T-helper 17 cell (primary cell): ENCODE results near the gene SERPINB12. TPM values are rescaled to one million over a fixed set of nuclear protein-coding genes. Genes with fewer than 3 reads are reported as not detected.

Source experiments
- ATAC-seq: fragments of 150-1000 bp; cut with Tn5 transposase; 2 replicates; pipeline ENCODE4 v1.10.0; 2021; ENCODE audit warnings: mild to moderate bottlenecking, moderate library complexity
- DNase-seq, 3 donors: peaks; one replicate each; pipeline versions ENCODE4 v3.0.0 to v3.0.0-alpha.2; 2020 to 2021
- H3K9me3 ChIP-seq: one replicate; pipeline ENCODE4 v1.7.0; 2013; ENCODE audit warnings: low read length, mild to moderate bottlenecking; ENCODE audit not compliant: control insufficient read depth, poor library complexity, severe bottlenecking
- H3K27ac Mint-ChIP-seq: one replicate; pipeline ENCODE4 v1.8.0; 2022; ENCODE audit warnings: mild to moderate bottlenecking, moderate library complexity, mixed read lengths
- H3K27me3 Mint-ChIP-seq: one replicate; pipeline ENCODE4 v1.8.0; 2022; ENCODE audit warnings: mixed read lengths
- H3K36me3 Mint-ChIP-seq: one replicate; pipeline ENCODE4 v1.8.0; 2022; ENCODE audit warnings: low read depth, mixed read lengths
- H3K4me1 Mint-ChIP-seq: one replicate; pipeline ENCODE4 v1.8.0; 2022; ENCODE audit warnings: mild to moderate bottlenecking, mixed read lengths
- H3K4me3 Mint-ChIP-seq: one replicate; pipeline ENCODE4 v1.8.0; 2022; ENCODE audit warnings: mild to moderate bottlenecking, moderate library complexity, mixed read lengths
- total RNA-seq, 4 donors: library from RNA in 2 of 4; stranded (reverse) in 2 of 4; gene quantifications; one replicate each; pipeline ENCODE4 v1.2.3 and lab custom pipeline; 2022 to 2026

Gene SERPINB12
- total RNA-seq, 2 donors from 2014 or later = not detected

DNA sequence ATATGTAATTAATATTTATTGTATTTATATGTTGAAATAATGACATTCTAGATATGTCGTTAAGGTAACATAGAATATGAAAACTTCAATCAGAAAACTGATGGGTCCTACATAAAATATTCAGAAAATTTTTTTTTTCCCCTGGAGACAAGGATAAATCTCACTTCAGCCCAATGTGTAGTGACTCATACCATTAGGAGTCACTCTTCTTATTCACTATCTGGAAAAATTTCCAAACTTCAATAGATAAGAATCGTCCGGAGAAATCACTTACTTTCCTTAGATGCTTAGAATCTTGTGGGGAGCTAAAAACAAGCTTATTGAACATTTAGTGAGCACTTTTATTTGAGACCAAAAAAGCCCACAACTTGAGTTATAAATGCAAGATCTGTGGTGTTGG lies 49.6 kb downstream of the SERPINB12 start:
- H3K4me3 Mint-ChIP-seq = no peak overlapping the region
- H3K36me3 Mint-ChIP-seq = no peaks in the 10 kb centered on the region
- DNase-seq = no peak
- ATAC-seq = no peak
- H3K27me3 Mint-ChIP-seq = peaks cover 17% of the 10 kb centered on the region
- no peaks in the 10 kb centered on the region for H3K9me3 ChIP-seq
- H3K27ac Mint-ChIP-seq = no peak overlapping the region
- H3K4me1 Mint-ChIP-seq = peaks cover 2% of the 10 kb centered on the region

DNA sequence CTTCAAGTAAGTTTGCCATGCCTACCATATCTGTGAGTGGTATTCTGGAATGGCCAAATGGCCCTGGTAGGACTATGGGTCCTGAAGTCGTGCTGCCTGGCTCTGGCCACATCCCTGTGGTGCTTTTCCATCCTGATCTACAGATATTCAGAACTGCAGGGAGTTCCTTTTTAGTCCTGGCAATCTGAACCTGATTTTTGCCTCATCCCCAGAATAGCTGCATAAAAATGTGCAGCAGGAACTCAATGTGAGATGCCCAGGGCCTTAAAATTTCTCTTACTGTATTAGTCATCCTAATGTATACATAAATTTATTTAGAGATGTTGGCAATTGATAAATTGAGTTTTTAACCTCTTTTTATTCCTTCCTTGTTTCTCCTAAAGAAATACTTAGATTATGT lies 50.3 kb downstream of the SERPINB12 start:
- no peak overlapping the region for H3K4me3 Mint-ChIP-seq

DNA sequence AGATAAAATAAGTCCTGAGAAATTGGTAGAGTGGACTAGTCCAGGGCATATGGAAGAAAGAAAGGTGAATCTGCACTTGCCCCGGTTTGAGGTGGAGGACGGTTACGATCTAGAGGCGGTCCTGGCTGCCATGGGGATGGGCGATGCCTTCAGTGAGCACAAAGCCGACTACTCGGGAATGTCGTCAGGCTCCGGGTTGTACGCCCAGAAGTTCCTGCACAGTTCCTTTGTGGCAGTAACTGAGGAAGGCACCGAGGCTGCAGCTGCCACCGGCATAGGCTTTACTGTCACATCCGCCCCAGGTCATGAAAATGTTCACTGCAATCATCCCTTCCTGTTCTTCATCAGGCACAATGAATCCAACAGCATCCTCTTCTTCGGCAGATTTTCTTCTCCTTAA lies 54.8 kb downstream of the SERPINB12 start:
- DNase-seq (no peak), ATAC-seq (no peak)
- no peak overlapping the region for H3K27ac Mint-ChIP-seq
- peaks cover 23% of the 10 kb centered on the region for H3K27me3 Mint-ChIP-seq
- no peaks in the 10 kb centered on the region for H3K36me3 Mint-ChIP-seq
- H3K9me3 ChIP-seq = no peaks in the 10 kb centered on the region
- no peak overlapping the region for H3K4me3 Mint-ChIP-seq
- H3K4me1 Mint-ChIP-seq = no peaks in the 10 kb centered on the region

More for the DNA sequence above, 50.3 kb downstream of the SERPINB12 start:
- H3K9me3 ChIP-seq = no peaks in the 10 kb centered on the region
- DNase-seq (no peak), ATAC-seq (no peak)
- H3K27ac Mint-ChIP-seq = no peak overlapping the region
- peaks cover 20% of the 10 kb centered on the region for H3K27me3 Mint-ChIP-seq
- H3K4me1 Mint-ChIP-seq = peaks cover 2% of the 10 kb centered on the region
- no peaks in the 10 kb centered on the region for H3K36me3 Mint-ChIP-seq

DNA sequence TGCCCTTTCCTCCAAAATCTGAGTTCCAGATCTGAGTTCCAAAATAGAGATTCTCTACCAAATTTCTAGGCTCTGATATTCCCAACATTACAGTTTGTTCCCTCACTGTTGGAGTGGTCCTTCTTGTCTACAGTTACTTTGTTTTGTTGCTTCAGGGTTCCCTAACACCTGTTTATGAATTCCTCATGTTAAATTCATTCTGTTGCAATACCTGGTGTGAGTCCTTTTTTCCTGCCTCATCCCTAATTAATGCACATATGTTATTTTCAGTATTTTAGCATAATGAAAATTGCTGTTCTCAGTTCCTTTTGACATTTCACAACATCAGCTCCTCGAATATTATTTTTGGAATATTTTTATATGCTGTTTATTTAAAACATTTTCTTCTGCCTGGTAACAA lies 61.2 kb downstream of the SERPINB12 start:
- no peak overlapping the region for H3K4me3 Mint-ChIP-seq
- no peak for ATAC-seq
- no peaks in the 10 kb centered on the region for H3K9me3 ChIP-seq

DNA sequence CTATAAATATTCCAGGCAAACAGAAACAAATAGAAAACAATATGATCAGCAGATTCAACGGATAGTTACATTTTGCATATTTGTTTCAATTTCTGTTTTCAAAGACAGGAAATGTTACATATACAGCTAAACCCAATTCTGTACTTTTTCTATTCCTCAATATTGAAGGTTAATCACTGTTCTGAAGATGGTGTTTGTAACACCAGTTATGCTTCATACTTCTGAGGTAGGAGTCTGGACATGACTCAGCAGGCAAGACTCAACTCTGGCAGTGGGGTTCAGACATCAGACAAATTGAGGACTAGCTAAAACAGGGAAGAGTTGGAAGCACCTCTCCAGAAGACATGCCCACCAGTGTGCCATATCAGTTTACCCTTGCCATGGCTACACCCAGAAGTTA lies 61.6 kb downstream of the SERPINB12 start:
- ATAC-seq (no peak), DNase-seq (no peak)
- H3K9me3 ChIP-seq = no peaks in the 10 kb centered on the region
- no peaks in the 10 kb centered on the region for H3K36me3 Mint-ChIP-seq
- no peak overlapping the region for H3K4me3 Mint-ChIP-seq
- H3K27me3 Mint-ChIP-seq = peaks cover 4% of the 10 kb centered on the region
- H3K4me1 Mint-ChIP-seq = no peaks in the 10 kb centered on the region
- no peak overlapping the region for H3K27ac Mint-ChIP-seq

More for the DNA sequence above, 61.2 kb downstream of the SERPINB12 start:
- no peak overlapping the region for H3K27ac Mint-ChIP-seq
- no peaks in the 10 kb centered on the region for H3K4me1 Mint-ChIP-seq
- H3K27me3 Mint-ChIP-seq = peaks cover 4% of the 10 kb centered on the region
- no peaks in the 10 kb centered on the region for H3K36me3 Mint-ChIP-seq
- DNase-seq = no peak

DNA sequence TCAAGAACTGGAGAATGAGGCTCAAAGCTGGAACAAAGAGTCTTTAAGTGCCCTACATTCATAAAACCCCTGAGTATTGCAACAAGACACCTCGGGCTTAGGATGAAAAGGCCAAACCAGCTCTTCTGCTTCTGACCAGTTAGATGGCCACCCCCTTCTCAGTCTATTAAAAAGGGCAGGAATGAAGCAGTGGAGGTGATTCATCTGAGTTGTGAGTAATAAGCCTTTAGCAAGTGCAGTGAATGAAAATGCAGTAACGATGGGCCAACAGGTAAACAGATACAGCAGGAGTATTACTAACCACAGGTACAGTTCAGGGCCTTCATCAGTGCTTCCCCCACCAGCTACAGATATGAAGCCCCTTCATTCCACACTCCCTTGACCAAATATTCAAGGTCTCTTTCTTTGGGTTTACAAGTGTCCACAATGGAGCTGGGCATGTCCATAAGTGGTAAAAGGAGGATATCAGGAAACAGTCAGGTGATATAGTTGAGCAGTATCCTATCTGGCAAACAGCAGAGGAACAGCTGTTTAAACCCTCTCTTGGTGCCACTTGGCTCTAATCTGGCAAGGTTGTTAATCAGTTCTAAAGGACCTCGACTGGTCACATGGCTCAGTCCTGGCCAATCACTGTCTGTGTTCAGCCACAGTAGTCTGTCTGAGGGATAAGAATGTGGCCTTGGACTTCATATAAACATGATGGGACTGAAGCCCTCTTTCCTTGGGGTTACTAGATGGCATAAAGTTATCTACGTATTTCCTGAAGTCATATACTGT lies 62.8 kb downstream of the SERPINB12 start:
- no peaks in the 10 kb centered on the region for H3K4me1 Mint-ChIP-seq
- no peak overlapping the region for H3K4me3 Mint-ChIP-seq
- H3K27ac Mint-ChIP-seq = no peak overlapping the region
- ATAC-seq (no peak), DNase-seq (no peak)
- no peaks in the 10 kb centered on the region for H3K9me3 ChIP-seq
- H3K27me3 Mint-ChIP-seq = peaks cover 11% of the 10 kb centered on the region
- no peaks in the 10 kb centered on the region for H3K36me3 Mint-ChIP-seq

DNA sequence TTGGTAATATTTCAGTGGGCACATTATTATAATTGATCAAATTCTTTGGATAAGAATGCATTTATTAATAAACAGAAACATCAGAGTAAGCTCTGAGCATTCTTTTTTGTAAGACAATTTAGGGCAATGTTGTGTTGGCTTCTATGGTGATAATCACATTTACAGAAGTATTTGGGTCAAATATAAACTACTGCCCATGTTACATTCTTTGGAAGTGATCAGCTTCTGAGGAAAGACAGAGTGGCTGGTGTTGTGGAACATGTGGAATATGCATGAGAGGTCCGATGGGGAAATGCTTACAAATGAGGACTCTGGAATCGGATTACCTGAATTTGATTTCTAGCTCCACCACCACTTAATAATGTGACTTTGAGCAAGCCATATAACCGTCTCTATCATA lies 64.4 kb downstream of the SERPINB12 start:
- Mint-ChIP-seq H3K27me3 (peaks cover 24% of the 10 kb centered on the region), H3K4me1 (no peaks in the 10 kb centered on the region), H3K27ac (no peak overlapping the region), H3K4me3 (no peak overlapping the region), H3K36me3 (no peaks in the 10 kb centered on the region)
- DNase-seq = no peak
- no peak for ATAC-seq
- H3K9me3 ChIP-seq = no peaks in the 10 kb centered on the region

DNA sequence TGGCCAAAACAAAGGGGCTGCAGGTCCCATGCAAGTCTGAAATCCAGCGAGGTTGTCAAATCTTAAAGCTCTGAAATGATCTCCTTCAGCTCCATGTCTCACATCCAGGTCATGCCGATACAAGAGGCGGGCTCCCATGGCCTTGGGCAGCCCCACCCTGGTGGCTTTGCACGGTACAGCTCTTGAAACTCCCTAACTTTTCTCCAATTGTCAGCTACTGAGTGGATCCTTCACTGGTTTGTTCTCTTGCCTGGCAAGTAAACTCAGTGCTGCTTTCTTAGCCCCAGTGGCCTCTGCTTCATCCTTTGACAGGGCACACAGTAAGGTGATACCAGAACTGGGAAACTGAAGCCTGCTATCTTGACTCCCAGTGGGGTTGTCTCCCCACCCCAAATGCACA lies 71.3 kb downstream of the SERPINB12 start:
- no peaks in the 10 kb centered on the region for H3K9me3 ChIP-seq
- no peak for DNase-seq
- ATAC-seq = no peak
- H3K4me3 Mint-ChIP-seq = no peak overlapping the region
- no peaks in the 10 kb centered on the region for H3K36me3 Mint-ChIP-seq
- H3K27ac Mint-ChIP-seq = no peak overlapping the region
- H3K4me1 Mint-ChIP-seq = no peaks in the 10 kb centered on the region
- peaks cover 30% of the 10 kb centered on the region for H3K27me3 Mint-ChIP-seq

DNA sequence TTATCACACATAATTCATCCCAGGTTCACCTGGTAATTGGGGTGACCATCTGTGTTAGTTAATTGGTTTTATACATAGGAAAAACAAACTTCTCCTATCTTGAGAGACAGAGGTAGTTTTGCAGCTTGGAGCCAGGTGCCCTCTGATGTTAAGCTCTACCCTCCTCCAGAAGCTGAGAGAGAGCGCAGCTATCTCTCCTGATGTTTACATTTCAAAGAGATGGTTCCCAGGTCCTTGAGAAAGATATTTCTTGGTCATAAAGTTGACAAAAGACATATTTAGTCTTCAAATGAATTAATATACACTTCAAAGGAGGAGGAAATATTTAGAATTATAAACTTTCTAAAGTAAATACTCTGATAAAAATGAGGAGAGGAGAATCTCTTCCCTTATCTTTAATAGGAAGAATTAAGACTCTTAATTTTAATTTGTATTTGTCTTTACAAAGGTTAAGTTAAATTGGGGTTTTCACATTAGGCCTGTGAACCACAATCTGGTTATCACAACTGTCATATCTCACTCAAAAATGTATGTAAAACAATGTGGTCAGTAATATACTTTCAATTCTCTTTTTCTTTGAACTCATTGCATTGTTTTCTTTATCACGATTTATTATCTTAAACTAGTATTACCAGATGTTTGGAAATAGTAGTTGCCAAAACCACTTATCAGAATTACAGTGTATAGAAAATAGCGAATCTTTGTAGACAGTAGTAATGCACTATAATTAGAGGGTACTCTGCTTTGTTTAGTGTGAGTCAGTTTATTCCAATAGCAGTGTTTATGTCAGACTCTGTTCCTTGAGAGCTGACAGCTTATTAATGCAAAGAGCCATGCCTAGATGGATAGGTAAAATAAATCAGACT lies 75.1 kb downstream of the SERPINB12 start:
- H3K27ac Mint-ChIP-seq = no peak overlapping the region
- no peaks in the 10 kb centered on the region for H3K36me3 Mint-ChIP-seq
- H3K4me1 Mint-ChIP-seq = no peaks in the 10 kb centered on the region
- no peaks in the 10 kb centered on the region for H3K9me3 ChIP-seq
- H3K27me3 Mint-ChIP-seq = peaks cover 10% of the 10 kb centered on the region
- no peak overlapping the region for H3K4me3 Mint-ChIP-seq
- DNase-seq (no peak), ATAC-seq (no peak)

DNA sequence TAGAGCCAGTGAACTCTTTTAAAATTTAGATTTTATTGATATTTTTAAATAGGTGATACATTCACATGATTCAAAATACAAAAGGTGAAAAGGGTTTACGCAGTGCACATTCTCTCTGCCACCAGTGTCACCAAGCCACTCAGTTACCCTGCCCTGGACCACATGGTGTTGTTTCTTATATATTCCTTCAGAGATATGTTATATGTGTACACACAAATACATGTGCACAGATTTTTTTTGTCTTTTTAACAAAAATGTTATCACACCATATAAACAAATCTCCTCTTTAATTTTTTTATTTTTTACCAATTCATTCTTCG lies 75.7 kb downstream of the SERPINB12 start:
- Mint-ChIP-seq H3K4me3 (no peak overlapping the region), H3K27me3 (peaks cover 10% of the 10 kb centered on the region), H3K4me1 (no peaks in the 10 kb centered on the region), H3K36me3 (no peaks in the 10 kb centered on the region), H3K27ac (no peak overlapping the region)
- H3K9me3 ChIP-seq = no peaks in the 10 kb centered on the region
- no peak for DNase-seq
- no peak for ATAC-seq

Other genes starting within 250 kb of the SERPINB12 start
- gene BCL2, start 222.6 kb upstream of the SERPINB12 start, total RNA-seq = 100 to 1,000 TPM; 134 to 136 TPM
- gene KDSR, start 175.2 kb upstream of the SERPINB12 start, total RNA-seq = 10 to 100 TPM; 55.2 to 71.2 TPM
- 10 to 100 TPM; 61.3 to 78.7 TPM for gene VPS4B, start 119.9 kb upstream of the SERPINB12 start, total RNA-seq
- not detected for gene SERPINB5, start 65.4 kb upstream of the SERPINB12 start, total RNA-seq
- not detected for gene SERPINB13, start 45.0 kb downstream of the SERPINB12 start, total RNA-seq
- gene SERPINB4, start 101.9 kb downstream of the SERPINB12 start, total RNA-seq = not detected
- not detected for gene SERPINB3, start 119.5 kb downstream of the SERPINB12 start, total RNA-seq
- not detected for gene SERPINB11, start 160.6 kb downstream of the SERPINB12 start, total RNA-seq
- not detected for gene SERPINB7, start 233.0 kb downstream of the SERPINB12 start, total RNA-seq